Measurements from ENCODE around the gene ADORA1. TPM values are rescaled to one million over a fixed set of nuclear protein-coding genes. Genes with fewer than 3 reads are reported as not detected.

ADORA1 gene
- total and polyA plus RNA-seq, 4 donors, result 0.33 to 1.1 (median 0.37) TPM

- H3K9ac ChIP-seq (ENCODE audit: low read depth in 1 of 2, low read length in 2 of 2), result no peak overlapping the region
- H3K9me3 ChIP-seq (ENCODE audit: control insufficient read depth in 4 of 4, low read length in 3 of 4), result no peaks in the 10 kb centered on the region
- TF ChIP-seq REST (IDR thresholded peaks at IDR 0.05) (no peak), GABPA (IDR thresholded peaks at IDR 0.05 in 1 of 2, conservative IDR thresholded peaks at IDR 0.05 in 1 of 2) (no peak), YY1 (IDR thresholded peaks at IDR 0.05) (no peak), EGR1 (IDR thresholded peaks at IDR 0.05; ENCODE audit: low read depth in 2 of 2) (no peak), SP1 (IDR thresholded peaks at IDR 0.05) (no peak), FOXA2 (IDR thresholded peaks at IDR 0.05) (no peak)
- H3K27ac ChIP-seq (ENCODE audit: low read depth in 1 of 2, low read length in 2 of 2), result no peak overlapping the region
- H3K36me3 ChIP-seq (ENCODE audit: control insufficient read depth in 4 of 4, insufficient read depth in 3 of 4, low read depth in 1 of 4, low read length in 3 of 4), result no peaks in the 10 kb centered on the region
- DNase-seq (ENCODE audit: low spot score), result no peak
- H3K27me3 ChIP-seq (ENCODE audit: control insufficient read depth in 4 of 4, insufficient read depth in 4 of 4, low read length in 3 of 4), result no peaks in the 10 kb centered on the region
- 83% methylated on average over 11 of the region's 11 CpGs for WGBS
- no peaks in the 10 kb centered on the region for H3K4me1 ChIP-seq (ENCODE audit: control insufficient read depth in 4 of 4, insufficient read depth in 4 of 4, low read length in 3 of 4)
- H3K4me3 ChIP-seq (ENCODE audit: low read depth in 1 of 3, low read length in 3 of 3), result no peak overlapping the region
These were observed 53.2 kb downstream of the ADORA1 start for GRCh38 chr1:203180611-203181330.

GRCh38 chr1:203181586-203182386, 54.3 kb downstream of the ADORA1 start:
- DNase-seq (ENCODE audit: low spot score), result no peak
- 79% methylated on average over 10 of the region's 10 CpGs for WGBS
- TF ChIP-seq EGR1 (IDR thresholded peaks at IDR 0.05; ENCODE audit: low read depth in 2 of 2) (no peak), REST (IDR thresholded peaks at IDR 0.05) (no peak), MAX (IDR thresholded peaks at IDR 0.05) (no peak), JUND (IDR thresholded peaks at IDR 0.05) (no peak), ATF3 (IDR thresholded peaks at IDR 0.05) (no peak), CTCF (IDR thresholded peaks at IDR 0.05; ENCODE audit: low read depth, low read length, missing input control) (no peak), HNF4A (conservative IDR thresholded peaks at IDR 0.05) (no peak), SP1 (IDR thresholded peaks at IDR 0.05) (no peak), FOXA1 (IDR thresholded peaks at IDR 0.05) (no peak), GABPA (IDR thresholded peaks at IDR 0.05 in 1 of 2, conservative IDR thresholded peaks at IDR 0.05 in 1 of 2) (no peak), RXRA (IDR thresholded peaks at IDR 0.05) (no peak), RAD21 (IDR thresholded peaks at IDR 0.05) (no peak), YY1 (IDR thresholded peaks at IDR 0.05) (no peak), HNF4G (IDR thresholded peaks at IDR 0.05) (no peak), FOXA2 (IDR thresholded peaks at IDR 0.05) (no peak)
- Histone ChIP-seq H3K4me3 (ENCODE audit: low read depth in 1 of 3, low read length in 3 of 3) (no peak overlapping the region), H3K4me1 (ENCODE audit: control insufficient read depth in 4 of 4, insufficient read depth in 4 of 4, low read length in 3 of 4) (peaks cover 0 to 2% (median under 1%) of the 10 kb centered on the region in 4 donors), H3K27me3 (ENCODE audit: control insufficient read depth in 4 of 4, insufficient read depth in 4 of 4, low read length in 3 of 4) (no peaks in the 10 kb centered on the region), H3K36me3 (ENCODE audit: control insufficient read depth in 4 of 4, insufficient read depth in 3 of 4, low read depth in 1 of 4, low read length in 3 of 4) (no peaks in the 10 kb centered on the region), H3K9ac (ENCODE audit: low read depth in 1 of 2, low read length in 2 of 2) (no peak overlapping the region), H3K27ac (ENCODE audit: low read depth in 1 of 2, low read length in 2 of 2) (no peak overlapping the region), H3K9me3 (ENCODE audit: control insufficient read depth in 4 of 4, low read length in 3 of 4) (no peaks in the 10 kb centered on the region)
